ENCODE results near the gene ST7L. TPM values are rescaled to one million over a fixed set of nuclear protein-coding genes. Genes with fewer than 3 reads are reported as not detected.

ST7L gene
- total and polyA plus RNA-seq, 9 of the 15 experiments (the other 6 are each of a cell fraction or from before 2014, with no cell fraction given): 9.0 to 32.5 (median 26.6) TPM

- peak; percentile 74 for TF ChIP-seq CREM (IDR thresholded peaks at IDR 0.05; ENCODE audit: low read depth)
- TF ChIP-seq ZNF143 (CRISPR knock-in tag; IDR thresholded peaks at IDR 0.05): no peak
- no peak for TF ChIP-seq PHF21A (IDR thresholded peaks at IDR 0.05; ENCODE audit: borderline replicate concordance, low read depth)
- TF ChIP-seq ZNF764 (CRISPR knock-in tag; IDR thresholded peaks at IDR 0.05; ENCODE audit: low read depth): peak; percentile 78; the same call in 1 of the 2 replicates
- no peak; the same call in 1 of the 2 replicates for TF ChIP-seq L3MBTL2 (IDR thresholded peaks at IDR 0.05)
- no peak for TF ChIP-seq CGGBP1 (CRISPR knock-in tag; IDR thresholded peaks at IDR 0.05)
- TF ChIP-seq GATAD2B (IDR thresholded peaks at IDR 0.05; ENCODE audit: borderline replicate concordance): peak; percentile 85; the same call in 1 of the 2 replicates
- TF ChIP-seq DIDO1 (tag; IDR thresholded peaks at IDR 0.05; ENCODE audit: low read depth): no peak
- TF ChIP-seq MXD1 (CRISPR knock-in tag; IDR thresholded peaks at IDR 0.05; ENCODE audit: borderline replicate concordance, poor library complexity, severe bottlenecking): no peak
- TF ChIP-seq MITF (IDR thresholded peaks at IDR 0.05): no peak
- TF ChIP-seq HDAC2 (IDR thresholded peaks at IDR 0.05): peak; percentile 73; the same call in 1 of the 2 replicates
- 0 out of 2 replicates have a peak, but pooled peaks have one; percentile 20 for TF ChIP-seq CBFA2T3 (IDR thresholded peaks at IDR 0.05)
- no peak for TF ChIP-seq ZNF274 (IDR thresholded peaks at IDR 0.05; ENCODE audit: borderline replicate concordance, low read depth, low read length)
- no peak for TF ChIP-seq CTCF (IDR thresholded peaks at IDR 0.05 in 2 of 3, conservative IDR thresholded peaks at IDR 0.05 in 1 of 3; ENCODE audit: insufficient read depth in 2 of 3, low read depth in 1 of 3, low read length in 3 of 3)
- TF ChIP-seq THAP7 (CRISPR knock-in tag; IDR thresholded peaks at IDR 0.05): no peak
- no peak for TF ChIP-seq ZBTB17 (CRISPR knock-in tag; IDR thresholded peaks at IDR 0.05)
- no peak for TF ChIP-seq PHTF2 (CRISPR knock-in tag; IDR thresholded peaks at IDR 0.05)
- no peak for TF ChIP-seq ZNF280A (IDR thresholded peaks at IDR 0.05; ENCODE audit: low read depth, partially characterized antibody)
- TF ChIP-seq HCFC1 (IDR thresholded peaks at IDR 0.05; ENCODE audit: low read depth, low read length): no peak
- TF ChIP-seq DACH1 (IDR thresholded peaks at IDR 0.05; ENCODE audit: partially characterized antibody): peak; percentile 98
Observed at GRCh38 chr1:112575154-112575804, 43.7 kb downstream of the ST7L start (continued).

Measured in K562 (cell line).